HG03097 (cell line): Measurements from ENCODE around the gene IPO5.
"Not testable (repeated sequence)": the region's sequence is repeated elsewhere in the genome, so short reads cannot be mapped to it uniquely, and the experiment has no call there.

Experiments used
- ATAC-seq: cut with Tn5 transposase; IDR thresholded peaks from one replicate; pipeline ENCODE4 v1.9.1; 2021; ENCODE audit not compliant: unreplicated experiment, low FRiP score

IPO5 gene

DNA sequence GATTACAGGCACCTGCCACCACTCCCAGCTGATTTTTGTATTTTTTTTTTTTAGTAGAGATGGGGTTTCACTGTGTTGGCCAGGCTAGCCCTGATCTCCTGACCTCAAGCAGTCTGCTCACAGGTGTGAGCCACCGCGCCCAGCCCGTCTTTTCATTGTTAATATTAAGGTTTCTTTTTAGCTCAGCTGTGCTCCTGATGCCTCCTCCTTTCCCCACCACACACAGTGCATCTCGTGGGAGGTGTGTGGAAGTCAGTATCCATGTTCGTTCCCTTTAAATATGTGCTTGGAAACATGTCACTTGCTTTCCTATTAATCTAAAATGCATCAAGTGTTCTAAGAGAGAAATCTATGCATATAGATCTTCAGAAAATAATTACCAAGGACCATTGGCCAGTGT is 53.5 kb downstream of the IPO5 start:
- ATAC-seq: no peak

DNA sequence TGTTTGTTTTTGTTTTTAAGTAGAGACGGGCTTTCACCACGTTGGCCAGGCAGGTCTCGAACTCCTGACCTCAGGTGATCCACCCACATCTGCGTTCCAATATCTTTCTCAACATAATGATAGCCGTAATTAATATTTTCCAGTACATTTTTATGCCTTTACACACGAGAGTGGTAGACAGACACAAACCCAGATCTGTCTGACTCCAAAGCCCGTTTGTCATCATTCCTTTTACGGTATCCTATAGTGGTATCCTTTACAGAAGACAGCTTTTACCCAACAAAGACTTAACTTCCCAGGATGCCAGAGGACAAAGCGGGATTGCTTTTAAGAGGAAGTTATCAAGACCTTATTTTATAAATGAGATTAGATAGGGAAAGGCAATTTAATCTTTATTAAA is 59.8 kb downstream of the IPO5 start:
- no peak for ATAC-seq

DNA sequence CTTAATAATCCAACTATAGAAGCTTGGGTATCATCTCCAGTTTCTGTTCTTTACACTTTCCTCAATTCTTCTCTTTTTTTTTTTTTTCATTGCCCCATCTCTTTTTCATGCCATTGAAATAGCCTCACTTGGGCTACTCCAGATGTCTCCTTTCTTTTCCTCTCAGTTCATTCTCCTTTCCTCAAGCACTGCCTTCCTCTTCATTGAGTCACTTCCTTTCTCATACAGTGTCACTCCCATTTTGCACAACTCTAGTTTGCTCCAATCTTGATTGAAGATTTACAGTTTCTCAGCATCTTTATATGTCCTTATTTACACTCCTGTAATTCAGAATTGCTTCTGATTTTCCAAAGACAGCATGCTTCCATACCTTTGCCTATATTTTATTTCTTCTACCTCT is 61.3 kb downstream of the IPO5 start:
- no peak for ATAC-seq

DNA sequence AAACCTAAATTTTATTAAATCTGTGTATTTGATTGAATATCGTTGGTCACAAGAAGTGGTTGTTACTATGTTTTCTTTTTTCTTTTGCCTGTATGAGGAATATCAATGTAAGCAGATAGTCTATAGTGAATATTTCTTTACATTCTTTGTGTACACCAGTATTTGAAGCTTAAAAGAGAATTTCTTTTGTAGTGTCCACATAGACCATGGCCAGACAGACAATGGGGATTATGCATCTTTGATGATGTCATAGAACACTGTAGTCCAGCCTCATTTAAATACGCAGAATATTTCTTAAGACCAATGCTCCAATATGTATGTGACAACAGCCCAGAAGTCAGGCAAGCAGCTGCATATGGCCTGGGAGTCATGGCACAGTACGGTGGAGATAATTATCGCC is 64.8 kb downstream of the IPO5 start:
- no peak for ATAC-seq

DNA sequence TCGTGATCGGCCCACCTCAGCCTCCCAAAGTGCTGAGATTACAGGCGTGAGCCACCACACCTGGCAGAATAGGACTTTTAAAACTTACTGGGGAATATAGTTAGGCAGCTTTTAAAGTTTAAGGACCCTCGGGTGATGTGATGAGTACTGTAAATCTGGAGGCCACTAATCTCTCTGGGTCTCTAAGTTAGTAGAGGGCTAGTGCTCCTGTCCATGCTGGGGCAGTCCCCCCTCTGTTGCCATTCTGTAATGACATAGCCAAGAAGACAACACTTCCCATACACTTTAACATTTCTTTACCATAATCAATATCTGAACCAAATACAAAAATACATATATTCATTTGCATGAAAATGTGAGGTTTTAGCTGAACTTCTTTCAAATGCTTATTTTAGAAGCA is 65.7 kb downstream of the IPO5 start:
- ATAC-seq: no peak

DNA sequence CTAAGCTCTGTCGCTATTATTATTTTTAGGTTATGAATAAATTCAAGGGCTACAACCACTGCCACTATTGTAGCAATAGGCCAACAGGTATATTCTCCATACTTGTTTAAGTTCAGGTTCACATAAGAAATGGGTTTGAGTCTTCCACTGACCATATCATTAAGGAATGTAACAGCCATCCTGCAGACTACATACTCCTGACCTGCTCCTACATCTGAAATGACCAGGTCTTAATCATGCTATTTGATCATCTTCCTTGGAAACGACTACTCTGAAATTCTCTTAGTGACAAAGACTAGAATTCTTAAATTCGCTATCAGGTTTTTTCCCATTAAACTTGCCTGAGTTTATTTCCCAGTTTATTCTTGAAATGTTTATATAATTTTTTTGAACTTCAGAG is 66.8 kb downstream of the IPO5 start:
- no peak for ATAC-seq

DNA sequence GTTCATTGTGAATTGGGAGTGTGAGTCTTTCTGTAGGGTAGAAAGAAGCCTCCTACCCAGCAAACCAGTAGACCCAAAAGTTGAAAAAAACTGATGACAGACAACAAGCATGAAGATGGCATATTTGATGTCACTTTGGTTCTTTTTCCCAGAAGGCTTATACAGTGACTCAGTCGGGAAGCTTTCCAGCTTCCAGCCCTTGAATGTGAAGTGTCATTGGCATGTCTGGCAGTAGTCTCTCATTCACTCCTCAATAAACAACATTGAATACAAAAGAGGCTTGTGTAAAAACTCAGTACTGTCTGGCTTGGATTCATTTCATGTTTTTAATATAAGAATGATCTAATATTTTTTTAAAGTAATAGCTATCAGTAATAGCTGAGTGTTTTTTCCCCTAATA is 68.7 kb downstream of the IPO5 start:
- no peak for ATAC-seq

DNA sequence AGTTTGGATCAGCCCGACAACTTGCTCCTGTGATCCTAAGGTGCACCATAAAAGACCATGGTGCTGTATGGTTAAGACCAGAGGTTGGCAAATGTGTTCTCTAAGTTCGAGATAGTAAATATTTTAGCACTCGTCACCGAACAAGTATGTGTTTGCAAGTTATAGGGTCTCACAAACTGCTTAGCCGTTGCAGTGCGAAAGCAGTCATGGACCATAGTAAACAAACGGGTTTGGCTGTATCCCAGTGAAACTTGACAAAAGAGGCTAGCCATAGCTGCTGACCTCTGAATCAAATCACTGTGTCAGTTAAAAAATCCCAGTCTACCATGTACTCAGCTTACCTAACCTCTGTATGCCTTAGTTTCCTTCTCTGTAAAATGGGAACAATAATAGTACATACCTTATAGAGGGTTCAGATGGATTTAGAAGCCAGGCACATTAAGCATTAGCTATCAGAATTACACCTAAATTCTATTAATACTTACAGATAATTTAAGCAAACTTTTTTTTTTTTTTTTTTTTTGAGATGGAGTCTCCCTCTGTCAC is 72.1 kb downstream of the IPO5 start:
- no peak for ATAC-seq

DNA sequence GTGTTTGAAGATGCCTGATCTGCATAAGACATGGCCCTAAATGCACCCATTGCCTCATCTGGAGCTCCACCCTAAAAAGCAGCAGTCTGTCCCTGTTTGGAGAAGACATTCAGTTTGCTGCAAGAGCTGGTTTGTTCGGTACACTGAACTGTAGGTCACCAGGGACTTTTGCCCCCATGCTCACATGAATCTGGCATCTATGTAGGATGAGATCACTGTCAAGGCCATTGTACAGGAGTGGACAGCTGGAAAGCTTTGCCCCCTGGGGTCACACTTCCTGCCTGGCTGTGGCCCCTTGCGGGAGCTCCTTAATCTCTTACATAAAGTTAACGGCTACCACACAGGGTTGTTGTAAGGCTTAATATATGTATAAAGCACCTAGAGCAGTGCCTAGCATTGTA is 73.0 kb downstream of the IPO5 start:
- no peak for ATAC-seq

DNA sequence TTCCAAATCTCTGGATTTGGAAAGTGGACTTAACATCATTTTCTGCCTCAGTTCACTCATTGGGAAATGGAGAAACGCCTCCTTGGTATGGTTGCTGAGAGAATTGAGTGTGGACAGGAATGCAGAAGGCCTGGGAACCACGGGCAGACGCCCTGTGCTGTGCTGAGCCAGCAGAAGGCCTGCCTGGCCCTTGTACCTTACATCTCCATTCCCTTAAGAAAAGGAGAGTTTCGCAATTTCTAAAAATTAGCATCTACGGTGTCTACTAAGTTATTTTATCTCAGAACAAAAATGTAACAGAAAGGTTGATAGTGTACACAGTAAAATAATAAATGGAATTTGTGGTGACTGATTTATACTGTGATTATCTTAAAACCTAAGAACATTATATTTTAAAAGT is 78.7 kb downstream of the IPO5 start:
- no peak for ATAC-seq

DNA sequence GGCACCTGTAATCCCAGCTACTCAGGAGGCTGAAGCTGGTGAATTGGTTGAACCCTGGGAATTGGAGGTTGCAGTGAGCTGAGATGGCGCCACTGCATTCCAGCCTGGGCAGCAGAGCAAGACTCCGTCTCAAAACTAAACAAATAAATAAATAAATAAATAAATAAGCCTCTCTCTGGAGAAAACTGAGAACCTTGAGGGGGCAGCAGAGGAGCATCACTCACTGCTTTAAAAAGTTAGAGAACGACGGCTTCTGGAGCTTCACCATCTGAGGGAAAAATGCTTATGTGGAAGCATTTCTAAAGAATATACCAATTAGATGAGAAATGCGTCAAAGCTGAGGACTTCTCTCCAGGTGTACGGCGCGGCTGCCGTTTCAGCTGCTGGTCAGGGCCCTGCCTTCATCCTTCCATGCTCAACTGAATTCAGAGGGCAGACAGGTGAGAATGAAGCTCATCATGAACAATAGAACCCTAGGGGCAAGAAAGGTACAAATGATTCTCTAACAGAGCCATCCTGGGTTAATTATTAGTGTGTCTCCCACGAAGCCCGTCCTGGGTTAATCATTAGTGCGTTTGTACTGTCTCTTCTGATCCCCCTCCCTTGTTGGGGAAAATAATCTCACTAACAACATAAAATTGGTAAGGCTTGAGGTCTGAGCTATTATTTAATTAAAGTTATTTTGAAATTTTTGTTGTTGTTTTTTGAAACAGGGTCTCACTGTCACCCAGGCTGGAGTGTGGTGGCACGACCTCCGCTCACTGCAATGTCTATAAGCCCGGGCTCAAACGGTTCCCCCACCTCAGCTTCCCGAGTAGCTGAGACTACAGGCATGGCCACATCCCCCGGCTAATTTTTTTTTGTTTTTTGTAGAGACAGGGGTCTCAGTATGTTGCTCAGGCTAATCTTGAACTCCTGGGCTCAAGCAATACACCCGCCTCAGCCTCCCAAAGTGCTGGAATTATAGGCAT is 80.1 kb downstream of the IPO5 start:
- ATAC-seq: no peak

DNA sequence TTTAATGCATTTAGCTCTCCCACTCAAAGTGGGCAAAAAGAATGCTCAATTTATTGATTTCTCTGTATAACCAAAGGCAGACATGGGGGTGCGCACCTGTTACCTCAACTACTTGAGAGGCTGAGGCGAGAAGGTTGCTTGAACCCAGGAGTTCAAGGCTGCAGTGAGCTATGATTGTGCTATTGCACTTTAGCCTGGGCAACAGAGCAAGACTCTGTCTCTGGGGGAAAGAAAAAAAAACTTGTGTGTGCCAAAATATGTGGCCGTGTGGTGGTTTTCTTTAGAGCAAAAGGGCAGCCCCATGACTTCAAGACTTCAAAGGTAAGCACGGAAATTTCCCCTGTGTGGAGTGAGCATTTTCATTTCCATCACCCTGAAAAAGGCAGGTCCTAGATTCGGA is 81.9 kb downstream of the IPO5 start:
- no peak for ATAC-seq

DNA sequence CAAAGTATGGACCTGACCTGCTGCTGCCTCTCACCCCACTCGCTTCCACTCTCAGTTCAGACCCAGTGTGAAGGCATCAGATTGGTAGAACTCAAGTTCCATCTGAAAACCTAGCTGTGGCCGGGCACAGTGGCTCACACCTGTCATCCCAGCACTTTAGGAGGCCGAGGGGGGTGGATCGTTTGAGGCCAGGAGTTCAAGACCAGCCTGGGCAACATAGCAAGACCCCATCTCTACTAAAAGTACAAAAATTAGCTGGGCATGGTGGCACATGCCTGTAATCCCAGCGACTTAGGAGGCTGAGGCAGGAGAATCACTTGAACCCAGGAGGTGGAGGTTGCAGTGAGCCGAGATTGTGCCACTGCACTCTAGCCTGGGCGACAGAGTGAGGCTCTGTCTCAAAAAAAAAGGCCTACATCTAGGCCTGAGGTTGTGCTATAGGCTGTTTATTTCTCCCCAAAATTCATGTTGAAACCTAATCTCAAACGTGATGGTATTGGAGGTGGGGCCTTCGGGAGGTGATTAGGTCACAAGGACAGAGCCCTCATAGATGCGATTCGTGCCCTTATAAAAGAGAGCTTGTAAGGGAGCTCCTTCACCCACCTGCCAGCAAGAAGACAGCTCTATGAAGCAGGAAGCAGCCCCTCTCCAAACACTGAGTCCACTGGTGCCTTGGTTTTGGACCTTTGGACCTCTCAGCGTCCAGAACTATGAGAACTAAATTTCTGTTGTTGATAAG is 83.3 kb downstream of the IPO5 start:
- ATAC-seq: not testable (repeated sequence)

DNA sequence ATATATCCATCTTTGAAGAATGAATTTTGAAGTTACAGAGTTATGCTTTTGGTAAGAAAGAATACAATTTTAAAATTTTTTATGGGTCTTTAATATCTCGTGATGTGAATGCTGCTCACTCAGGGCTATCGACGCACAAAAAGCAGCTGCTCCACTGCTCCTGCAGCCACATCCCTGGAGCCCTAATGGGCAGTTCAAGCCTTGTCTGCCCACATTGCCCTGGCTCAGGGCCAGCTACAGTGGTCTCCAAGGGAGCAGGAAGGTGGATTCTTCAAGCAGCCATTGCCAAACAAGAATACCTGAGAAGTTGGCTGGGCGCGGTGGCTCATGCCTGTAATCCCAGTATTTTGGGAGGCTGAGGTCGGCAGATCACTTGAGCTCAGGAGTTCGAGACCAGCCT is 85.8 kb downstream of the IPO5 start:
- no peak for ATAC-seq

DNA sequence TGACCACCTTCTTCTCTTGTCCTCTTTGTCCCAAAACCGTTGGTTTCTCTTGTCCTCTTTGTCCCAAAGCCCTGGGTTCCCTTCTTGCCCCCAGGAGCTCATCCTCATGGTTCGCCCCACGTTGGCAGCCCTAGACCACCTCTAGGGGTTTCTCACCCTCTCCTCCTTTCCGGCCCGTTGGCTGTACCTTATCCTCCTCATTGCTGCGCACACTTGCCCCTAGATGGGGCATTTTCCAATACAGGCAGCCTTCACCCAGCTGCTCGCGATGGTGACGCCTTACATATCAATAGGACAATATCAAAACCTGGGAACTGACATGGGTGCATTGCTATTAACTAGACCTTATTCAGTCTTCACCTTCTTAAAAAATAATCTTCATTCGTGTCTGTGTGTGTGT is 86.5 kb downstream of the IPO5 start:
- no peak for ATAC-seq

DNA sequence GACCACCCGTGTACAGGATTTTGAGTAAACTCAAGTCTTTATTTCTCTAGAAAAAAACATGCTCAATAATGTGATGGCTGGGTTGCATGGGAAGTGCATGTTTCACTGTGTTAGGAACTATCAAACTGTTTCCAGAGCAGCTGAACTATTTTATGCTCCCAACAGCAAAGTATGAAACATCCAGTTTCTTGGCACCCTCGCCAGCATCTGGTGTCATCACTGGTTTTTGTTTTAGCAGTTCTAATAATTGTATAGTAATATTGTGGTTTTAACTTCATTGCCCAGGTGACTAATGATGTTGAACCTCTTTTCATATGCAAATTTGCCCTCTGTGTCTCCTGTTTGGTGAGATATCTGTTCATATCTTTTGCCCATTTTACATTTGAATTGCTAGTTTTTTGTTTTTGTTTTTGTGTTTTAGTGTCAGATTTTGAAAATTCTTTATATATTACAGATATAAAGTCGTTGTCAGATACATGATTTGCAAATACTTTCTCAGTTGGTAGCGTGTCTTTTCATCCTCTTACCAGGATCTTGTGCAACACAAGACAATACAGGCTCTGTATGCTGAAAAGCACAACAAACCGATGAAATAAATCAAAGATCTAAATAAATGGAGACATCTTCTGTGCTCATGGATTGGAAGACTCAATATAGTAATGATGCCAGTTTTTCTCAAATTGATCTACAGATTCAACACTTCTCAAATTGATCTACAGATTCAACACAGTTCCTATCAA is 87.8 kb downstream of the IPO5 start:
- no peak for ATAC-seq

DNA sequence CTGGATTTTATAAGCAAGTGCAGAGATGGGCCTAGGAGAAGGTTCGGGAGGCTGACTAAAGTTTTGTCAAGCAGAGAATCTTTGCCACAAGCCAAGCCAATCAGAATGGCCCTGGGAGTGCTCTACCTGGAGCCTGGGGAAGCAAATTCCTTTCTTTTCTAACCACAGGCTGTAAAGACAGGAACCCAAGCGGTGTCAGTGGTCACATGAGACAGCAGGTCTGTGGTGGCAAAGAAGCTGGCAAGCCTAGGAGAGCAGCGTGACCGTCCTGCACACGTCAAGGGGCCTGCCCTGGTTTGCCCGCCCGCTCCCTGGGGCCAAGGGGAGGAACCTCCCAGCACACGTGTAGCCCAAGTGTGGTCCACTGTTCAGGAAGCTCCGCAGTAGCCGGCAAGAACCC is 90.8 kb downstream of the IPO5 start:
- ATAC-seq: no peak

DNA sequence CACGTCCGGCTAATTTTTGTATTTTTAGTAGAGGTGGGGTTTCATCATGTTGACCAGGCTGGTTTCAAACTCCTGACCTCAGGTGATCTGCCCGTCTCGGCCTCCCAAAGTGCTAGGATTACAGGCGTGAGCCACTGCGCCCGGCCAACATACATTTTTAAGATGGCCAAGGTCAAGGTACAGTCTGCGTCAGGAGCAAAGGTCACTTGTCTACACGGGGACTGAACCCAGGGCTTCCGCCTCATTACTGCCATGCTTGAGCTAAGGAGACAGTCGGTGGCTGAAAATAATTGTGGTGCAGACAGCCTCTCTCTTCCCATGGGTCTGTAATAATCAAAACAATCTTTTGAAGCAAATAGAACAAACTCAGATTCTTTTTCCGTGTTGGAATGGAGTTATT is 94.3 kb downstream of the IPO5 start:
- ATAC-seq: not testable (repeated sequence)

DNA sequence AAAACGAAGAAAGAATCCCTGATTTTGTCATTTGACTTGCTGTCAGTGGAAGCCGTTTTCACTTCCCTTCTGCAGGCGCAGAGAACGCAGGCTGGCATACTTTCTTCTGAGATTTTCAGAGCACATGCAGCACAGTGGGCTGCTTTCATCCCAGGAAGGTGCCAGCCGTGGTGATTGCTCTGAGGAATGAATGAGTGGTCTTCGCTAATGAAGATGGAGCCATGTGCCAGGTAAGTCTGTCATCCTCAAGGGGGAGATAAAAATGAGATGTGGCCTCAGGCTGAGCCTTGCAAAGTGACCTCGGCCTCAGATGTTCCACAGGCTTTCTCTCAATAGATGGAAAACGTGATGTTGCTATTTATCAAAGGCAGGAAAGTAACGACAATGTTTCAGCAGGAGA is 94.8 kb downstream of the IPO5 start:
- ATAC-seq: no peak

DNA sequence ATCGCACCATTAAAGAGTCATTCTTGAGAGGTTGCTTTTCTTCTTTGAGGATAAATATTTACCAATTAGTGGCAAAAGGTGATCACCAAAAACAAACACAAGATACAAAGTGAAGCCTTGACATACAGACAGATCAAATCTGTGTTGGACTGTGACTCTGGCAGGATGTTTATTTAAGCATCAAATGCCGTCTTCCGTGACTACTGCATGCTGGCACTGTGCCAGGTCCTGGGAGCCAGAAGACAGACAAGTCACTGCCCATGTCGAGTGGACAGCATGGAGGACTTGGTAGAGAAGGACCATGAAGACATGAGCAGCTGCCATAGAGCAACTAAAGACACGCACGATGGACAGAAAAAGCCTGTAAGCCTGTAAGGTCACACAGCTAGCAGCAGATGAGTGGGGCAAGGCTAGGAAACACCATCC is 96.6 kb downstream of the IPO5 start:
- ATAC-seq: no peak

DNA sequence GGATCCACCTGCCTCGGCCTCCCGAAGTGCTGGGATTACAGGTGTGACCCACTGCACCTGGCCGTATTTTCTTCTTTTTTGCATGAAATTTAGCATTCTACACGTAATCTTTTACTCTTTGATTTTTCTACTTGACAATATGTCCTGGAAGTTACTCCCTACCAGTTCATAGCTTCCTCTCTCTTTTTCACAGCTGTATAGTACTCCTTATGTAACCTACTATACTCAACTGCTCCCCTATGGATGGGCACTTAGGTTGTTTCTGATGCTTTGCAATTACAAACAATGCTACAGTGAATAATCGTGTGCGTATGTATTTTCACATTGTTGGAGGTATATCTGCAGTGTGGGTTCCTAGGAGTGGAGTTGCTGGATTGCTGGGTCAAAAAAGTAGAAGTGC is 98.9 kb downstream of the IPO5 start:
- ATAC-seq: no peak
